ENCODE data around the gene SLC35E3. TPM values are rescaled to one million over a fixed set of nuclear protein-coding genes. Genes with fewer than 3 reads are reported as not detected.
A peak's percentile ranks its signal among the peaks of the same experiment; 100 is the strongest.

SLC35E3 gene
- total and polyA plus RNA-seq, 2 of the 13 experiments (the other 11 are each of a cell fraction or from before 2014, with no cell fraction given), result 13.0 to 22.1 TPM

DNA sequence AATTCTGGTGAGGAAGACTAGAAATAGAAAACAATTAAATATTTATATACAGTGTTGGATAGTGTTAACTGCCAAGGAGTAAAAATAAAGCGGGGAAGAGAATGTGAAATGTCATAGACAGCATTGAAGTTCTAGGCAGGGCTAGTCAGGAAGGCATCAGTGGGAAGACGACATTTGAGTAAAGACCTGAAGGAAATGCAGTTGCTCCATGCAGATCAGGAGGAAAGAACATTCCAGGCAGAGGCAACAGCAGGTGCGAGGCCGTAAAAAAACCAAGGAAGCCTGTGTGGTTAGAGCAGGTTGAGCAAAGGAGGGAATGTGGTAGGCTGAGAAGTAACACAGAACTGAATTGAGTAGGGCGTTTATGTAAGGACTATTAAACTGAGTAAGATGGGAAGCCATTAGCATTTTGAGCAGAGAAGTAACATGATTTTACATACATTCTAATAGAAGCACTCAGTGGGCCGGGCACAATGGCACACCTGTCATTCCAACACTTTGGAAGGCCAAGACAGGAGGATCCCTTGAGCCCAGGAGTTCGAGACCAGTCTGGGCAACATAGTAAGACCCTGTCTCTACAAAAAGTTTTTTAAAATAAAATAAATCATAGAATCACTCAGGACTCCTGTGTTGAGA lies 14.9 kb downstream of the SLC35E3 start:
- H3K27ac ChIP-seq (ENCODE audit: extremely low read length, insufficient read depth, low read length), result no peak overlapping the region
- BruUV-seq (replicated peaks), result TSS peak; percentile 15
- FAIRE-seq, result no peak
- no peaks in the 10 kb centered on the region for H3K79me2 ChIP-seq (ENCODE audit: insufficient read depth, low read length)
- no peak overlapping the region for H2AFZ ChIP-seq (ENCODE audit: low read length)
- peaks cover 5 to 34% of the 10 kb centered on the region in 2 experiments for H3K36me3 ChIP-seq (replicated peaks in 1 of 2; ENCODE audit: control insufficient read depth in 1 of 2, insufficient read depth in 2 of 2, low read length in 2 of 2)
- ChIA-PET POLR2A (interaction anchor here (1.4 kb wide), 1 partner anchor 48 kb away, joined by 3 read pairs; no protein-coding TSS in a partner anchor), CTCF (ENCODE audit: low intra/inter-chr PET ratio, low total read pairs) (no interaction called here)
- no peak for DNase-seq (ENCODE audit: low spot score)
- H3K27me3 ChIP-seq (ENCODE audit: control insufficient read depth in 1 of 2, insufficient read depth in 2 of 2, low read length in 2 of 2), result no peaks in the 10 kb centered on the region
- peaks cover 10% of the 10 kb centered on the region for H3K4me1 ChIP-seq (ENCODE audit: insufficient read depth, low read length)
- 97% methylated on average over 7 of the region's 7 CpGs for WGBS (ENCODE audit: low lambda C conversion rate)
- TF ChIP-seq ZNF883 (CRISPR knock-in tag; IDR thresholded peaks at IDR 0.05; ENCODE audit: not compliant biosample characterization) (no peak), POLR2G (IDR thresholded peaks at IDR 0.05; ENCODE audit: low read depth, low read length) (peak; percentile 44; the same call in 1 of the 2 replicates)
- H3K4me2 ChIP-seq (ENCODE audit: low read depth, low read length), result no peak overlapping the region
- ATAC-seq, result no peak
- no peaks in the 10 kb centered on the region for H4K20me1 ChIP-seq (ENCODE audit: insufficient read depth, low read length)
- in situ Hi-C loops (cut with HindIII; ENCODE audit: extremely low pct_ligation_motif_present, low pct_unique_long_range_greater_than_20kb), result no loop called here
- no peaks in the 10 kb centered on the region for H3K9me3 ChIP-seq (ENCODE audit: low read length)
- intact Hi-C loops (cut with micrococcal nuclease; ENCODE audit: unreplicated experiment), result no loop called here
- H3K9ac ChIP-seq (ENCODE audit: insufficient read depth, low read depth, low read length), result no peak overlapping the region
- no peak overlapping the region for H3K4me3 ChIP-seq (replicated peaks in 1 of 3; ENCODE audit: insufficient read depth in 1 of 3, low read depth in 2 of 3, low read length in 3 of 3)

- 0 out of 2 replicates have a peak, but pooled peaks have one; percentile 29 for TF ChIP-seq POLR2G (IDR thresholded peaks at IDR 0.05; ENCODE audit: low read depth, low read length)
- no peak for TF ChIP-seq LRRFIP1 (CRISPR knock-in tag; conservative IDR thresholded peaks at IDR 0.05)
- peaks cover 10% of the 10 kb centered on the region for H3K4me1 ChIP-seq (ENCODE audit: insufficient read depth, low read length)
- CTCF ChIA-PET (ENCODE audit: low intra/inter-chr PET ratio, low total read pairs), result no interaction called here
- H2AFZ ChIP-seq (ENCODE audit: low read length), result no peak overlapping the region
- WGBS (ENCODE audit: low lambda C conversion rate), result 98% methylated on average over 3 of the region's 3 CpGs
- no peak overlapping the region for H3K4me2 ChIP-seq (ENCODE audit: low read depth, low read length)
- peak; percentile 57 for ATAC-seq
- H4K20me1 ChIP-seq (ENCODE audit: insufficient read depth, low read length), result no peaks in the 10 kb centered on the region
- H3K79me2 ChIP-seq (ENCODE audit: insufficient read depth, low read length), result no peaks in the 10 kb centered on the region
- H3K9ac ChIP-seq (ENCODE audit: insufficient read depth, low read depth, low read length), result no peak overlapping the region
- no peak overlapping the region for H3K4me3 ChIP-seq (replicated peaks in 1 of 3; ENCODE audit: insufficient read depth in 1 of 3, low read depth in 2 of 3, low read length in 3 of 3)
- no peak overlapping the region for H3K27ac ChIP-seq (ENCODE audit: extremely low read length, insufficient read depth, low read length)
- in situ Hi-C loops (cut with HindIII; ENCODE audit: extremely low pct_ligation_motif_present, low pct_unique_long_range_greater_than_20kb), result no loop called here
- no TSS peak for BruUV-seq (replicated peaks)
- no peak for DNase-seq (ENCODE audit: low spot score)
- POLR2A ChIA-PET, result interaction anchor here (1.7 kb wide), 1 partner anchor 26 kb away, joined by 4 read pairs; no protein-coding TSS in a partner anchor
- intact Hi-C loops (cut with micrococcal nuclease; ENCODE audit: unreplicated experiment), result no loop called here
- H3K27me3 ChIP-seq (ENCODE audit: control insufficient read depth in 1 of 2, insufficient read depth in 2 of 2, low read length in 2 of 2), result no peaks in the 10 kb centered on the region
- FAIRE-seq, result no peak
- H3K36me3 ChIP-seq (replicated peaks in 1 of 2; ENCODE audit: control insufficient read depth in 1 of 2, insufficient read depth in 2 of 2, low read length in 2 of 2), result peaks cover 5 to 34% of the 10 kb centered on the region in 2 experiments
- H3K9me3 ChIP-seq (ENCODE audit: low read length), result no peaks in the 10 kb centered on the region
These were observed 15.5 kb downstream of the SLC35E3 start for GRCh38 chr12:68761442-68761812.

All from HepG2 (cell line).